ENCODE measurements around the gene SUGCT.

Gene SUGCT

GRCh38 chr7:40848541-40849221 is 713.9 kb downstream of the SUGCT start:
- no peak for DNase-seq

GRCh38 chr7:40850017-40850416 is 715.2 kb downstream of the SUGCT start:
- DNase-seq: no peak

GRCh38 chr7:40851001-40851400 is 716.2 kb downstream of the SUGCT start:
- DNase-seq: no peak

GRCh38 chr7:40859076-40859475 is 724.3 kb downstream of the SUGCT start:
- DNase-seq: no peak

- no peak for DNase-seq
Measured at GRCh38 chr7:40859965-40860543, 725.2 kb downstream of the SUGCT start.

- DNase-seq: no peak
Measured at GRCh38 chr7:40865441-40866233, 730.8 kb downstream of the SUGCT start.

GRCh38 chr7:40866601-40867000 is 731.8 kb downstream of the SUGCT start:
- no peak for DNase-seq

GRCh38 chr7:40870108-40870507 is 735.3 kb downstream of the SUGCT start:
- DNase-seq: no peak

GRCh38 chr7:40873248-40873647 is 738.4 kb downstream of the SUGCT start:
- DNase-seq: no peak

- DNase-seq: no peak
Measured at GRCh38 chr7:40874756-40875155, 740.0 kb downstream of the SUGCT start.

GRCh38 chr7:40876601-40877000 is 741.8 kb downstream of the SUGCT start:
- no peak for DNase-seq

- no peak for DNase-seq
Measured at GRCh38 chr7:40879941-40880543, 745.2 kb downstream of the SUGCT start.

GRCh38 chr7:40880581-40880980 is 745.8 kb downstream of the SUGCT start:
- no peak for DNase-seq

GRCh38 chr7:40881405-40881926 is 746.7 kb downstream of the SUGCT start:
- DNase-seq: no peak

- no peak for DNase-seq
Measured at GRCh38 chr7:40882071-40882658, 747.4 kb downstream of the SUGCT start.

- DNase-seq: no peak
Measured at GRCh38 chr7:40883826-40884225, 749.0 kb downstream of the SUGCT start.

- no peak for DNase-seq
Measured at GRCh38 chr7:40884241-40884640, 749.4 kb downstream of the SUGCT start.

GRCh38 chr7:40885503-40885902 is 750.7 kb downstream of the SUGCT start:
- DNase-seq: no peak

GRCh38 chr7:40887099-40887498 is 752.3 kb downstream of the SUGCT start:
- no peak for DNase-seq

- DNase-seq: no peak
Measured at GRCh38 chr7:40888499-40888898, 753.7 kb downstream of the SUGCT start.

GRCh38 chr7:40889099-40889498 is 754.3 kb downstream of the SUGCT start:
- no peak for DNase-seq

GRCh38 chr7:40889539-40889938 is 754.7 kb downstream of the SUGCT start:
- no peak for DNase-seq

- no peak for DNase-seq
Measured at GRCh38 chr7:40890088-40890692, 755.4 kb downstream of the SUGCT start.

All from NCI-H510A treated with DMSO at 0.1 percent for 48 hours (cell line).